GM21447 (cell line): ENCODE measurements around the gene ADAMTS17.

Experiments used
- ATAC-seq: cut with Tn5 transposase; IDR thresholded peaks from one replicate; pipeline ENCODE4 v1.9.1; 2021; ENCODE audit not compliant: unreplicated experiment

Gene ADAMTS17

GRCh38 chr15:100005013-100005412, 336.8 kb downstream of the ADAMTS17 start:
- no peak for ATAC-seq

GRCh38 chr15:100002787-100003536, 338.8 kb downstream of the ADAMTS17 start:
- no peak for ATAC-seq

GRCh38 chr15:100002086-100002620, 339.6 kb downstream of the ADAMTS17 start:
- no peak for ATAC-seq

- ATAC-seq: no peak
These were observed 340.4 kb downstream of the ADAMTS17 start for GRCh38 chr15:100001405-100001804.

- ATAC-seq: no peak
These were observed 342.3 kb downstream of the ADAMTS17 start for GRCh38 chr15:99999282-100000070.

GRCh38 chr15:99998661-99999101, 343.1 kb downstream of the ADAMTS17 start:
- ATAC-seq: no peak

GRCh38 chr15:99997112-99997651, 344.6 kb downstream of the ADAMTS17 start:
- ATAC-seq: no peak

GRCh38 chr15:99996660-99997059, 345.1 kb downstream of the ADAMTS17 start:
- ATAC-seq: no peak

GRCh38 chr15:99995543-99995942, 346.2 kb downstream of the ADAMTS17 start:
- no peak for ATAC-seq

GRCh38 chr15:99994849-99995248, 346.9 kb downstream of the ADAMTS17 start:
- ATAC-seq: no peak

- ATAC-seq: no peak
These were observed 348.1 kb downstream of the ADAMTS17 start for GRCh38 chr15:99993681-99994131.

- ATAC-seq: no peak
These were observed 348.5 kb downstream of the ADAMTS17 start for GRCh38 chr15:99993262-99993661.

GRCh38 chr15:99992611-99993231, 349.1 kb downstream of the ADAMTS17 start:
- no peak for ATAC-seq

GRCh38 chr15:99989095-99989494, 352.7 kb downstream of the ADAMTS17 start:
- no peak for ATAC-seq

- ATAC-seq: no peak
These were observed 354.1 kb downstream of the ADAMTS17 start for GRCh38 chr15:99987701-99988100.

- ATAC-seq: no peak
These were observed 354.7 kb downstream of the ADAMTS17 start for GRCh38 chr15:99987119-99987506.

GRCh38 chr15:99986297-99987118, 355.3 kb downstream of the ADAMTS17 start:
- ATAC-seq: no peak

GRCh38 chr15:99985878-99986277, 355.9 kb downstream of the ADAMTS17 start:
- ATAC-seq: no peak

GRCh38 chr15:99984491-99985243, 357.1 kb downstream of the ADAMTS17 start:
- ATAC-seq: no peak

- ATAC-seq: no peak
These were observed 357.9 kb downstream of the ADAMTS17 start for GRCh38 chr15:99983886-99984286.
